Activated T-cell treated with anti-CD3 and anti-CD28 coated beads for 1 hour (primary cell): ENCODE data around the gene PABPC1L2A.
"Not testable (repeated sequence)": the region's sequence is repeated elsewhere in the genome, so short reads cannot be mapped to it uniquely, and the experiment has no call there.

Source experiments
- DNase-seq: peaks from one replicate; pipeline ENCODE4 v3.0.0-alpha.2; 2020; ENCODE audit warnings: low read depth

Gene PABPC1L2A

GRCh38 chrX:73079024-73079562 lies at the start of gene PABPC1L2A:
PABPC1L2A (minus strand) TSS chrX:73079512; CDS start chrX:73079386, 126 bp downstream.
- not testable (repeated sequence) for DNase-seq

GRCh38 chrX:73127700-73128241 lies 48.5 kb upstream of the PABPC1L2A start:
- DNase-seq: no peak

- no peak for DNase-seq
Observed at GRCh38 chrX:73126240-73126639, 46.9 kb upstream of the PABPC1L2A start.

GRCh38 chrX:73099505-73099904 lies 20.2 kb upstream of the PABPC1L2A start:
- not testable (repeated sequence) for DNase-seq

- DNase-seq: not testable (repeated sequence)
Observed at GRCh38 chrX:73086766-73087165, 7.5 kb upstream of the PABPC1L2A start.

GRCh38 chrX:73079884-73080283 lies 572 bp upstream of the PABPC1L2A start:
- not testable (repeated sequence) for DNase-seq

- DNase-seq: not testable (repeated sequence)
Observed at GRCh38 chrX:73078597-73078996, 715 bp downstream of the PABPC1L2A start.

- no peak for DNase-seq
Observed at GRCh38 chrX:73076838-73077237, 2.5 kb downstream of the PABPC1L2A start.

- no peak for DNase-seq
Observed at GRCh38 chrX:73069365-73070035, 9.8 kb downstream of the PABPC1L2A start.

GRCh38 chrX:73068467-73069364 lies 10.6 kb downstream of the PABPC1L2A start:
- no peak for DNase-seq

GRCh38 chrX:73067761-73068466 lies 11.4 kb downstream of the PABPC1L2A start:
- not testable (repeated sequence) for DNase-seq

- DNase-seq: no peak
Observed at GRCh38 chrX:73028876-73029275, 50.4 kb downstream of the PABPC1L2A start.
